HG02870 (cell line): ENCODE data around the gene TOM1.

ENCODE experiments used
- ATAC-seq: cut with Tn5 transposase; IDR thresholded peaks from one replicate; pipeline ENCODE4 v1.9.1; 2021; ENCODE audit warnings: mild to moderate bottlenecking, moderate library complexity; ENCODE audit not compliant: unreplicated experiment

TOM1 gene

GRCh38 chr22:35343664-35344550 lies 44.2 kb downstream of the TOM1 start:
- ATAC-seq: no peak

DNA sequence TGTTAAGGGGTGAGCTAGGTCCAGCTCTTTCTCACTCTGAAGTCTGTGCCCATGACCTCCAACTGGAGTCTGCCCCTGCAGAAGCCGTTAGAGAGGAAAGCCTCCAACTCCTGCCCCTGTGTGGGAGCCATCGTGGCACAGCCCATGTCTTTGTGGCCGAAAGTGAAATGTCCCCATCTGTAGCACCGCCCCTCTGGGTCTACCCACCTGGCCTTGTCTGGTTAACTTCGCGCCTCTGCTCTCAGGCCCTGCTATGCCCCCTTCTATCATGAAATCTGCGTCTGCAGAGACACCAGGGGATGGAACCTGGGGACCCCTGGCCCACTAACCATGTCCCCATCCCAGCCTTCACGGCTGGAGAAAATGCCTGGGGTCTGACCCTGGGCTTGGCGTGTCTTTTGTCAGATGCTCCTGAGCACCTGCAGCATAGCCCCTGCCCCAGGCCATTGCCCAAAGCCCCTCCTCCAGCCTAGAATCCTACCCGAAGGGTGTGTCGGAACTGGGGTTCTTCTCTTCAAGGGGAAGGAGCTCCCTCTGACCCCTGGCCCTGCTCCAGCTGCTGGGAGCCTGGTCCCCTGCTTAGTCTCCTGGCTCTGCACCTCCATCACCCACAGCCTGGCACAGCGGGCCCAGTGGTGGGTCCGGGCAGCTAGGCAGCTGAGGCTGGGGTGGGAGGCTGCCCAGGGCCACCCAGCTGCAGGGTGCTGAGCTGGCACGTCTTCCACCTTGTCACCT lies 45.4 kb downstream of the TOM1 start:
- ATAC-seq: no peak

DNA sequence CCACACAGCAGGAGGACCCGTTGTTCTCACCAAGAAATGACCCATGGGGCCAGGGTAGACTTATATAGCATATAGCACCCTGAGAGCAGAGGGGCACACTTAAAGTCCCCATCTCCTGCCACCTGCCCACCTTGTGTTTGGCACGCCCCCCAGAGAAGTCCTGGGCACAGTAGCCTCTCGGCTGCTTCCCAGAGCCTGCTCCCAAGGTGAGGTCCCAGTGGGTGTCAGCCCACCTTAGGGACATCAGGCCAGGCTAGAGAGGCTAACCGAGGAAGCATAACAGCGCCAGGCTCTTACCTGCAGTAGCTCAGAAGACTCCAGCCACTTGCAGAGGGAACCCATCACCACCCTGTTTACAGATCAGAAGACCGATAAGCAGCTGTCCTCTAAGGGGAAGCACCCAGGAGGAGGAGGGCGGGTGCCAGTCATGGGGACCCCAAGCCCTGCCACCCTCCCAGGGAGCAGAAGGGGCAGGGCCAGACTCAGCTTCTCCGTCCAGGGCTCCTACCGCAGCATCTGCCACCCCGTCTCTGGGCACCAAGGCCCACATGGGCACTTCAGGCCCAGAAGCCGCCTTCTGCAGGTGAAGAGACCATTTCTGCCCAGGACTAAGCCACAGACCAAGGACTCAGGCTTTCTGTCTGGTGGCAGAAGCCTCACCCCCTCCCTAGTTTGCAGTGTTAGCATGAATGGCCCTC lies 46.3 kb downstream of the TOM1 start:
- ATAC-seq: no peak

- no peak for ATAC-seq
Measured at GRCh38 chr22:35346596-35347220, 47.0 kb downstream of the TOM1 start.

DNA sequence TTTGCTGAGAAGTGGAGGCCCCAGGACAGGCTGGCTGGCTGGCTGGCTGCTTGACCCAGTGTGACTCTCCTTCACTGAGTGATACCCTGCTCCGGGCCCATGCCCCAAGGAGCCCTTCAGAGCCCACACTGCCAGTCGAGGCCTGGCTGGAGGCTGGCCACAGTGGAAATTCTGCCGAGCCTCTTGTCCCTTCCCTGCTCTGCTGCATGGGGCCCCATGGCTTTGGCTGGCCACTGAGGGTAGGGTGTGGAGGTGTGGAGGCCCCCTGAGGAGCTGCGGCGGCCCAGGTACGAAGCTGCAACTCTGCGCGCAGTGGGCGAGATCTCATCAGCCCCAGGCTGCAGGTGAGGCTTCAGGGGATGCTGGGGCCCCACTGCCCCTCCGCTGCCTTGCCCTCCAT lies 47.8 kb downstream of the TOM1 start:
- ATAC-seq: no peak

GRCh38 chr22:35348026-35348590 lies 48.4 kb downstream of the TOM1 start:
- no peak for ATAC-seq

DNA sequence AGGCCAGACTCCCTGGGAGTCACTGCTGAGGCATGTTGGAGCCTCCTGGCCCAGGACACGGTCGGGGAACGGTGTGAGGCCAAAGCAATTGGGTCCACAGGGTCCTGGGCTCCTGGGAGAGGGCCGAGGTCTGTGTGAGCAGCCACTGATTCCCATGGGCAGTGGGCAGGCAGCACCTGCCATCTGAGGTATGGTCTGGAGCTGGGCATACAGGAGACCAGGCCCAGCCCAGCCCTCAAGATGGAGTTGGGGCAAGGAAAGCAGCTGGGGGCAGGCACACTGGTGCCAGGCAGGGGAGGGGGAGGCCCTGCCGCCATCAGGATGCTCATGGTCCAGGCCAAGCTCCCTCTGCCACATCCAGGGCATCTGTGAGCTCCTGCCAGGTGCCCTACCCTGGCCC lies 49.0 kb downstream of the TOM1 start:
- no peak for ATAC-seq

DNA sequence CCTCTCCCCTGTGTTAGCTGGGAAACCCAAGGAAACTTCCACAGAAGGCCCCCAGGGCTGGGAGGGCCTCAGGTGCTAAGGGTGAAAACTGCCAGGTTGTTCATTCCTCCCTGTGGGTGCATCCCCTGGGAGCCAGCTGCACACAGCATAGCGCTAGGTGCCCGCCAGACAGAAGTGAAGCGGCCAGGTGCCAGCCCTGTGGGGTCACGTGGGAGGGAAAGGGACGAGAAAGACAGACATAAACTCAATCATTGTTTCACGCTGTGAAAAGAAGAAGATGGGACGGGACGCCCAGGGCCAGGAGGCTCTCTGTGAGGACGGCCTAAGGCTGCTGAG lies 49.6 kb downstream of the TOM1 start:
- no peak for ATAC-seq

DNA sequence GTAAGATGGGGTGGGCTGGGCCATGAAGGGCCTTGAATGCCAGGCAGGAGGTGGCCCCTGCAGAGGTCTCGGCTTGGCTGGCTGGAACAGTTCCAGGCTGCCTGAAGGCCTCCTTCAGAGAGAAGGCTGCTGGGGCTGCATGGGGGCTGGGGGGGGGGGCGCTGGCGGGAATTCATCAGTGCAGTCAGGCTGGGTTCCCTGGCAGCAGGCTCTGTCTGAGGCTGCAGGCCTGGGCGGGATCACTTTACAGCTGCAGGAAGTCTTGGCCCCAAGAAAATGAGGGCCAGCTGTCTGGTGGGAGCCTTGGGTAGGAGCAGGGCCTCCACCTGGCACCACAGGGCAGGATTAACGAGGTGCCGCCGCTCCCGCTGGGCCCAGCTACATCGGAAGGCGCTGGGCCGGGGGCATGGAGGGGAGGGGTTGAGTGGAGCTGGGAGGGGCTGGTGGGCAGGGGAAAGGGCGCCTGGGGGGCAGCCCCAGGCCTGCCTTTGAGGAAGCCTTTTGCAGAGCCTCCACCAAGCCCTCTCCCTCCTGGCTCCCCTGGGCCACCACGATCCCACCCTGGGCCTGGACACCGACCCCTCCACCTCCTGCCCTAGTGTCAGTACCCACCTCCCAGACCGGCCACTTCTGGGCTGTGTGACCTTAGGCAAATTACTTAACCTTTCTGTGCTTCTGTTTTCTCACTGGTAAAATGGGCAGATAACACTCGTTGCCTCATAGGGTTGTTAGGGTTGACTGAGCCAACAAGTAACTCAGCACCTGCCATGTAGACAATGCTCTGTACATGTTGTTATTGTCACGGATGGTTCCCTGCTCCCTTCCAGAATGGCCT lies 50.2 kb downstream of the TOM1 start:
- ATAC-seq: no peak

GRCh38 chr22:35350539-35351503 lies 51.1 kb downstream of the TOM1 start:
- peak; percentile 82 for ATAC-seq

DNA sequence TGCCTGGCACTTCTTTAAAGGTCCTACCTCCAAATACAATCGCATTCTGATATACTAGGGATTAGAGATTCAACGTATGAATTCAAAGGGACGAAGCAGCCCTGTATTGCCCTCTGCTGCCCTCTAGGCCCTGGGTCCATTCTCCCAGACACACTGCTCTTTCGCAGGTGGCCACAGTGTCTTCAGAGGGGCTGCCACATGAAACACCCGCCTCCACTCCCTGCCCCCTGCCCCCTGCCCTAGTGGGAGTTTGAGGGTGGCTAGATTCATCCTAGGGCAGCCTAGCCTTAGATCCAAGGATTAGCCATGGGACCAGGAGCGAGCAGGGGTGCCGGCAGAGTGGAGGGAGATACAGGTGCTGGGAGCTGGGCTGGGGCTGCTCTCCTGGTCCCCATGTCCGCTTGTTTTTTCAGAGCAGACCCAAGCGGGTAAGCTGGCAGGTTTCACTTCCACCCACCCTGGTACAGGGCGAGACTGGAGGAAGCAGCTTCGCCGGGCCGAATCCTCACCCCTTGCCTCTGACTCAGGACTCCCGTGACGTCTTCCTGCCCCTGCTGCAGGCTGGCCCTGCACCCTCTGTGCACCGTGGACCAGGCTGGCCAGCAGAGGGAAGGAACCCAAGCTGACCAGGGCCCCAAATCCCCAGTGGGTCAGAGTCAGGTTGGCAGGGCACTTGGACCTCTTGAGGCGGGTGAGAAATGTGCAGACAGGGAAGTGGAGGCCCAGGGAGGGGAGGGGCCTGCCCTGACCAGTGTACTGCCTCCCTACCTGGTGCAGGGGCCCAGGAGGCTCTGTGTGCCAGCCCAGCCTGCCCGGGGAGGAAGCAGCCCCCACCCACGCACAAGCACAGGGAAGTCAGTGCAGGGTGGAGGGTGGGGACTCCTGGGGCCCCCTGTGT lies 52.8 kb downstream of the TOM1 start:
- no peak for ATAC-seq

- ATAC-seq: no peak
Measured at GRCh38 chr22:35353318-35353717, 53.6 kb downstream of the TOM1 start.

DNA sequence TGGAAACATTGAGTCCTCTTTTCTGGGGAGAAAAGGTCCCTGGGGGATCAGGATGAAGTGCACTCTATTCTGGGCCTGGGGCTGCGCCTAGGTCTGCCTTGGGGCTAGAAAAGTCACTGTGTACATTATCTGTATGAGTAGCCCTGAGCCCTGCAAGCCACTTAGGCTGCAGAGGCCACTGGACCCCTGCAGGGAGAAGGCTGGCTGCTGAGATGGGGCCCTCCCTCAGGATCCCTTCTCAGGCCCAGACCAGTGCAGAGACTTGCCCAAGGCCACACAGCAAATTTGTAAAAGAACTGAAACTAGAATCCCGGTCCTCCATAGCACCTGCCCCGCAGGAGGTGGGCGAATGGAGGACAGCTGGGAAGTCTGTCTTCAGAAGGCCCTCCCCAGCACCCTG lies 54.4 kb downstream of the TOM1 start:
- ATAC-seq: no peak

GRCh38 chr22:35357883-35358621 lies 58.4 kb downstream of the TOM1 start:
- ATAC-seq: no peak

DNA sequence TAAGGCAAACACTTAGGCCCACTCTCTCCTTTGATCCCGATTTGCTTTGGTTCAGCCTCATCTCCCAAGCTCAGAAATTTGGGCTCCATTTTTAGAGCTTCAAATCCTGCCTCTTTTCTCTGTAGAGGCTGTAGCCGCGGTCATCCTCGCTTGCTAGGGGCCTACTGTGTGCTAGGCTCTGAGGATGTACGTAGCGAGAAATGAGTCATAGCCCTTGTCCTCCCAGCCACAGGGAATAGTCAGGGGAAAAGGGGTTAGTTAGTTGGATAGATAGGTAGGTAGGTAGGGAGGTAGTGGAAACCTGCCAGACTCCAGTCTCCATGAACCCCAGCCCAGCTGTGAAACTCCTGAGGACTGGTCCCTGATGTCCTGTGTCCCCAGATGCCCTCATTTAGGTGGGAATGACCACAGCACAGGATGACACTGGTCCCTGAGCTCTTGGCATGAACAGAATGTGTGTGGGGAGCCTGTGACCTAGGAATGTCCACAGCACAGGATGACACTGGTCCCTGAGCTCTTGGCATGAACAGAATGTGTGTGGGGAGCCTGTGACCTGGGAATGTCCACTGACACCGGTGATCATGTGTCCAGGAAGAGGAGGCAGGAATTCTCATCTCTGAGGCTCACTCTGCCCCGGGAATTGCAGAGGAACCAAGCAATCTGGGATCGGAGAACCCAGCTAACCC lies 59.8 kb downstream of the TOM1 start:
- ATAC-seq: no peak

GRCh38 chr22:35361001-35361558 lies 61.4 kb downstream of the TOM1 start:
- ATAC-seq: no peak
